ENCODE data around the gene ST6GALNAC3. TPM values are rescaled to one million over a fixed set of nuclear protein-coding genes. Genes with fewer than 3 reads are reported as not detected.

The ST6GALNAC3 gene
- polyA plus RNA-seq, 1 experiment, result 0.05 TPM

GRCh38 chr1:76224752-76225151 lies 150.2 kb downstream of the ST6GALNAC3 start:
- ChIA-PET POLR2A (no interaction called here), CTCF (interaction anchor here (0.7 kb wide), 2 partner anchors 27 to 1448 kb away, joined by 3 read pairs; no protein-coding TSS in a partner anchor)
- H3K36me3 ChIP-seq (ENCODE audit: control insufficient read depth, insufficient read depth, low read length), result no peaks in the 10 kb centered on the region

GRCh38 chr1:76225526-76225925 lies 151.0 kb downstream of the ST6GALNAC3 start:
- Histone ChIP-seq H3K27me3 (ENCODE audit: control insufficient read depth, insufficient read depth, low read length) (no peaks in the 10 kb centered on the region), H3K4me3 (ENCODE audit: low read depth, low read length) (no peak overlapping the region), H3K36me3 (ENCODE audit: control insufficient read depth, insufficient read depth, low read length) (no peaks in the 10 kb centered on the region)
- CTCF ChIA-PET, result no interaction called here
- POLR2A ChIA-PET, result no interaction called here
- no peak for DNase-seq (ENCODE audit: low read depth)
- TF ChIP-seq CTCF (IDR thresholded peaks at IDR 0.05; ENCODE audit: insufficient read depth, low read depth, low read length), result no peak

More at GRCh38 chr1:76224752-76225151, 150.2 kb downstream of the ST6GALNAC3 start:
- TF ChIP-seq CTCF (IDR thresholded peaks at IDR 0.05; ENCODE audit: insufficient read depth, low read depth, low read length), result no peak
- H3K27me3 ChIP-seq (ENCODE audit: control insufficient read depth, insufficient read depth, low read length), result no peaks in the 10 kb centered on the region
- no peak overlapping the region for H3K4me3 ChIP-seq (ENCODE audit: low read depth, low read length)
- DNase-seq (ENCODE audit: low read depth), result no peak

GRCh38 chr1:76227621-76228020 lies 153.1 kb downstream of the ST6GALNAC3 start:
- ChIA-PET CTCF (interaction anchor here (1.4 kb wide), 1 partner anchor 9 kb away, joined by 4 read pairs; no protein-coding TSS in a partner anchor), POLR2A (no interaction called here)
- Histone ChIP-seq H3K27me3 (ENCODE audit: control insufficient read depth, insufficient read depth, low read length) (no peaks in the 10 kb centered on the region), H3K36me3 (ENCODE audit: control insufficient read depth, insufficient read depth, low read length) (no peaks in the 10 kb centered on the region), H3K4me3 (ENCODE audit: low read depth, low read length) (no peak overlapping the region)
- no peak for TF ChIP-seq CTCF (IDR thresholded peaks at IDR 0.05; ENCODE audit: insufficient read depth, low read depth, low read length)
- no peak for DNase-seq (ENCODE audit: low read depth)

GRCh38 chr1:76229279-76230005 lies 154.9 kb downstream of the ST6GALNAC3 start:
- no peak overlapping the region for H3K4me3 ChIP-seq (ENCODE audit: low read depth, low read length)
- H3K36me3 ChIP-seq (ENCODE audit: control insufficient read depth, insufficient read depth, low read length), result no peaks in the 10 kb centered on the region
- TF ChIP-seq CTCF (IDR thresholded peaks at IDR 0.05; ENCODE audit: insufficient read depth, low read depth, low read length), result no peak
- POLR2A ChIA-PET, result no interaction called here
- CTCF ChIA-PET, result no interaction called here
- no peak for DNase-seq (ENCODE audit: low read depth)
- no peaks in the 10 kb centered on the region for H3K27me3 ChIP-seq (ENCODE audit: control insufficient read depth, insufficient read depth, low read length)

- DNase-seq (ENCODE audit: low read depth), result no peak
- ChIA-PET CTCF (no interaction called here), POLR2A (no interaction called here)
- no peak for TF ChIP-seq CTCF (IDR thresholded peaks at IDR 0.05; ENCODE audit: insufficient read depth, low read depth, low read length)
- Histone ChIP-seq H3K4me3 (ENCODE audit: low read depth, low read length) (no peak overlapping the region), H3K36me3 (ENCODE audit: control insufficient read depth, insufficient read depth, low read length) (no peaks in the 10 kb centered on the region), H3K27me3 (ENCODE audit: control insufficient read depth, insufficient read depth, low read length) (no peaks in the 10 kb centered on the region)
Measured at GRCh38 chr1:76230842-76231281, 156.3 kb downstream of the ST6GALNAC3 start.
